ENCODE measurements around the gene WFDC1.

WFDC1 gene

DNA sequence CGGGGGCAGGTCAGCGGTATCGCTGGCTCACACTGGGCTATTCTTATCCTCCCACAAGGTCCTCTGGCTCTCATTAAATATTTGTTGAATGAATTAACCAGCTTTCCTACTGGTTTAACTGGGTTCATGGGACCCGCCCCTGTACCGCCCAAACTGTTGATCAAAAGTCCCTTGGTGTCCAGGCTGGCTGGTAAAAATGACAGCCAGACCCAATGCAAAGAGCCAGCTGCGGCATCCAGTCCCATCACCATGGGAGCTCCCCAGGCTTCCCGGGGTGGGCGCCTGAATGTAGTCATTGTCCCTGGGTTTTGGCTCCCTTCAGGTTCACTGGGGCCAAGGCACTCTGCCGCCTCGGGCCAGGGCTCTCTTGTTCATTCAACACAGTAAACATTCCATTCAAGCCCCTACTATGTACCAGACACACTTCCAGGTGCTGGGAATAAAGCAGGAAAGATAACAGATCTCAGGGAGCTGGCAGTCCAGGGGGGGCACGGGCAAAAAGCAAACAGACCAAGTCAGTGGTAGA is 62.0 kb downstream of the WFDC1 start:
- peaks cover 2% of the 10 kb centered on the region for H3K27me3 Mint-ChIP-seq
- H3K4me1 Mint-ChIP-seq = peaks cover 41% of the 10 kb centered on the region
- no peak overlapping the region for H3K27ac Mint-ChIP-seq
- no peak overlapping the region for H3K4me3 Mint-ChIP-seq
- H3K36me3 Mint-ChIP-seq (ENCODE audit: low read depth) = no peaks in the 10 kb centered on the region
- no peak for DNase-seq
- ATAC-seq = no peak
- H3K9me3 Mint-ChIP-seq = no peaks in the 10 kb centered on the region

DNA sequence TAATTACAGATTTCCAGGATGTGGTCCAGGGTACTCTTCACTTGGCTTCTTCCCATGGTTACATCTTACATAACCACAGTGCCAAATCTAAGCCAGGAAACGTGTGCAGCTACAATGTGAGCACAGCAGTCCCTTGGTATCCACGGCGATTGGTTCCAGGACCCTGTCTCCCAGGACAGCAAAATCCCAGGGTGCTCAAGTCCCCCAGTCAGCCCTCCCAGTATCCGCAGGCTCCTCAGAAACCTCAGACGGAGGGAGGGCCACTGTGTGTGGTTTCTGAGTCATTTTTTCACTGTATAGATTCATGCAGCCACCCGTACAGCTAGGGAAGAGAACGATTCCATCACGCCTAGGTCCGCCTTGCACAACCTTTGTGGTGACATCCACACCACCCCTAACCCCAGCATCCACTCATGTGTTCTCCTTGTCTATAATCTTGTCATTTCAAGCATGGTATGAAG is 62.5 kb downstream of the WFDC1 start:
- DNase-seq = peak; percentile 26
- peaks cover 2% of the 10 kb centered on the region for H3K27me3 Mint-ChIP-seq
- H3K4me3 Mint-ChIP-seq = no peak overlapping the region

DNA sequence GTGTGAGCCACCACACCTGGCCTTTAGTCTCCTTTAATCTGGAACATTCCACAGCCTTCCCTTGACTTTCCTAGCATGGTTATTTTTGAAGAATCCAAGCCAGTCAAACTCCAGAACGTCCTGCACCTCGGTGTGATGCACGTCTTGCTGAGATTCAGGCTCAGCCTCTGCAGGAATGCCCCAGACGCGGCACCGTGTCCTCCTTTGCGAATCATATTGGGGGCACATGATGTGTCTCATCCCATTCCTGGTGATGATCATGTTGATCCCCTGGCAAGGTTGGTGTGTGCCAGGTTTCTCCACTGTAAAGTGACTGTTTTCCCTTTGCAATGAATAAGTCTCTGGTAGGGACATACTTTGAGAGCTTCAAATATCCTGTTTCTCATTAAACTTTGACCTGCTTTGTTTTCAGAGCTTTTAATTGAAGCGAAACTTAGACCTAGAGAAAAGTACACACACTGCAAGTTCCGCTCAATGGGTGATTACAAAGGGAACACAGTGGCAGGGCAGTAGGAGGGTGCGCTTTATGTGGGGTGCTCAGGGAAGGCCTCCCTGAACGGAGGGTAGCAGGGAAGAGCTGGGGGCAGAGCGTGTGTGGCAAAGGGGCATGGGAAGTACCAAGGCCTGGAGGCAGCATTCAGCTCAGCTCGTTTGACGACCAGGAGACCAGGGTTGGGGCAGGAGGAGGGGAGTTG is 64.1 kb downstream of the WFDC1 start:
- no peak overlapping the region for H3K27ac Mint-ChIP-seq
- H3K4me3 Mint-ChIP-seq = no peak overlapping the region
- no peaks in the 10 kb centered on the region for H3K36me3 Mint-ChIP-seq (ENCODE audit: low read depth)
- DNase-seq (no peak), ATAC-seq (no peak)
- no peaks in the 10 kb centered on the region for H3K9me3 Mint-ChIP-seq
- H3K4me1 Mint-ChIP-seq = peaks cover 42% of the 10 kb centered on the region
- H3K27me3 Mint-ChIP-seq = no peaks in the 10 kb centered on the region

More for the DNA sequence above, 62.5 kb downstream of the WFDC1 start:
- no peaks in the 10 kb centered on the region for H3K36me3 Mint-ChIP-seq (ENCODE audit: low read depth)
- peaks cover 42% of the 10 kb centered on the region for H3K4me1 Mint-ChIP-seq
- peak; percentile 79 for ATAC-seq
- H3K9me3 Mint-ChIP-seq = no peaks in the 10 kb centered on the region
- peak overlapping the region; percentile 24 for H3K27ac Mint-ChIP-seq

DNA sequence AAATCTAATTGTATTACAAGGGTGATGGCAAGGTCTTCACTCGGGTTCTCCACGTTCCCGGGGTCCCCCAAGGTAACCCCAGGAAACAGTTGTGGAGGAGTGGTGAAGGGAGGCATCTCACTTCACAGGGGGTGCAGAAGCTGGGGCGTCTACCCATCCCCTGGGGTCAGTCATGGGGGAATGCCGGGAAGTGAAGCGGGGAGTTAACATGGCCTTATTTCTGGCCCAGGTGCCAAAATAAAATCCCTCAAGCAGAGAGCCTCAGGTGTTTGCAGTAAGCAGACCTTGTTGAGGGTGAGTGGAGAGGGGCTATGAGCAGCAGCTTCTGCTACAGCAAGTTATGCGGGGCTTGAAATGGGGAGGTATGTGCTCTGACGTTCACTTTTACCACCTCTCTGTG is 64.6 kb downstream of the WFDC1 start:
- Mint-ChIP-seq H3K9me3 (no peaks in the 10 kb centered on the region), H3K27me3 (peaks cover 2% of the 10 kb centered on the region), H3K4me1 (peaks cover 42% of the 10 kb centered on the region), H3K27ac (no peak overlapping the region), H3K4me3 (no peak overlapping the region), H3K36me3 (ENCODE audit: low read depth) (no peaks in the 10 kb centered on the region)
- ATAC-seq (no peak), DNase-seq (no peak)

DNA sequence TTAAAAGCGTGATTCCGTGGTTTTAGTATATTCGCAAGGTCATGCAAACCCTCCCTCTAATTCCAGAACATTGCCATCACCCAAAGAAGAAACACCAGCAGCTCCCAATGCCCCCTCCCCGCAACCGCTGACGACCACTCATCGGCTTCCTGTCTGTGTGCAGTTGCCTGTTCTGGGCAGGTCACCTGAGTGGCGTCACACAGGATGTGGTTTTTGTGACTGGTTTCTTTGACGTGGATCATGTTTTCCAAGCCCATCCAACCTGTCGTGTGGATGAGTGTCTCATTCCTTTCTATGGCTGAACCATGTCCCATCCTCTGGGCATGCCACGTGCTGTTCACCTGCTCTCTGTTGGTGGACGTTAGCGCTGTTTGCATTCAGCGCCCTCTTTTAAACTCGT is 65.5 kb downstream of the WFDC1 start:
- no peaks in the 10 kb centered on the region for H3K9me3 Mint-ChIP-seq
- peaks cover 42% of the 10 kb centered on the region for H3K4me1 Mint-ChIP-seq
- ATAC-seq = peak; percentile 78
- DNase-seq = peak; percentile 68
- peaks cover 6% of the 10 kb centered on the region for H3K27me3 Mint-ChIP-seq
- H3K36me3 Mint-ChIP-seq (ENCODE audit: low read depth) = no peaks in the 10 kb centered on the region
- peak overlapping the region; percentile 81 for H3K27ac Mint-ChIP-seq
- peak overlapping the region; percentile 35 for H3K4me3 Mint-ChIP-seq

DNA sequence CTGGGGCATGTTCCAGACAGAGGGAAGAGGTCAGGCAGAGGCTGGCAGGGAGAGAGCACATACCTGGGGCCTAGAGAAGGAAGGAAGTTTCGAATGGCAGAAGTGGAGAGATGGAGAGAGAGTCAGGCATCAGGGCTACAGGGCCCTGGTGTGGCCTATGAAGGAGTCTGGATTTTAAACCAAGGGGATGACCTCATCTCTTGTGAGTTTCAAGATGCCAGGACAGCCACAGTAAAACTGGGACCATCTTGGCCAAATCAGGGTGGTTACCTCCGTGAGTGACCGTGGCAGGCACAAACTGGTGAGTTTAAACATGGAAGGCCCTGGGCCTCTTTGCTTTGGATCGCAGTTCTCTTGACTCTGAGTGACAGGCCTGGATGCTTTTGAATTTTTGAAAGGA is 66.1 kb downstream of the WFDC1 start:
- Mint-ChIP-seq H3K27ac (peak overlapping the region; percentile 81), H3K36me3 (ENCODE audit: low read depth) (no peaks in the 10 kb centered on the region), H3K27me3 (peaks cover 6% of the 10 kb centered on the region), H3K9me3 (no peaks in the 10 kb centered on the region), H3K4me1 (peaks cover 42% of the 10 kb centered on the region), H3K4me3 (peak overlapping the region; percentile 14)
- no peak for ATAC-seq
- no peak for DNase-seq

DNA sequence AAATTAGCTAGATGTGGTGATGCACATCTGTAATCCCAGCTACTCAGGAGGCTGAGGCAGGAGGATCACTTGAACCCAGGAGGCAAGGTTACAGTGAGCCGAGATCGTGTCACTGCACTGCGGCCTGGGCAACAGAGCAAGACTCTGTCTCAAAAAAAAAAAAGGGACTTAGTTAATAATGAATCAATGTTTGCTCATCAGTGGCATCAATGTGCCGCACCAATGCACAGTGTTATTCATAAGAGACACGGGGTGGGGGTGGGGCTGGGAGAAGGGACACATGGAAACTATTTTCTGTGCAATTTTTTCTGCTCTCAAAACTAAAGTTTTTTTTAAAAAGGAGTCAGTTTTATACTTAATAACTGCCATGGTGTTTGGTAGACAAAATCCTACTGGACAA is 66.9 kb downstream of the WFDC1 start:
- peaks cover 10% of the 10 kb centered on the region for H3K27me3 Mint-ChIP-seq
- no peak overlapping the region for H3K4me3 Mint-ChIP-seq
- DNase-seq (no peak), ATAC-seq (no peak)
- no peak overlapping the region for H3K27ac Mint-ChIP-seq
- no peaks in the 10 kb centered on the region for H3K9me3 Mint-ChIP-seq
- H3K36me3 Mint-ChIP-seq (ENCODE audit: low read depth) = no peaks in the 10 kb centered on the region
- H3K4me1 Mint-ChIP-seq = peaks cover 42% of the 10 kb centered on the region

DNA sequence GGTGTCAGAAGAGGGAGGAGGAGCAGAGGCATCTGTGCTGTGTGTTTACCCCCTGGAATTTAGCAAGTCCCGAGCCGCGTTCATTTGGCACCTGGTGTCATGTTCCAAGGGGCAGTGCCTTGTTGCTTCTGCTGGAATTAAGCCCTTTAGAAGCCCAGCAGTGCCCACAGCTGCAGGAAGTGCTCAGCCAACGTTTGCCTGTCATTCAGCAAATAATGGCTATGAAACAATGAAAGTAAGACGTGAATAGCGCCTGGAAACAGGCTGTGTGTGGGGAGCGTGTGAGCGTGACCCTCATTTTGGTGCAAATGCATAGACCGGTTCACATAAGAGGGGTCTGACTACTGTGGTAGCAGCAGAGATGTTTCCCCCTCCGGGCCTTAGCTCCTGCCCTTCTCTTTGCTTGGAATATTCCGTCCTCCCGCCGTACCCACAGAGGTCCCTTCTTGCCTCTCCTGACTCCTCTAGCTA is 67.8 kb downstream of the WFDC1 start:
- Mint-ChIP-seq H3K27me3 (peaks cover 20% of the 10 kb centered on the region), H3K36me3 (ENCODE audit: low read depth) (no peaks in the 10 kb centered on the region), H3K9me3 (no peaks in the 10 kb centered on the region), H3K27ac (peak overlapping the region; percentile 12), H3K4me3 (no peak overlapping the region), H3K4me1 (peaks cover 34% of the 10 kb centered on the region)
- ATAC-seq = no peak
- DNase-seq = no peak

DNA sequence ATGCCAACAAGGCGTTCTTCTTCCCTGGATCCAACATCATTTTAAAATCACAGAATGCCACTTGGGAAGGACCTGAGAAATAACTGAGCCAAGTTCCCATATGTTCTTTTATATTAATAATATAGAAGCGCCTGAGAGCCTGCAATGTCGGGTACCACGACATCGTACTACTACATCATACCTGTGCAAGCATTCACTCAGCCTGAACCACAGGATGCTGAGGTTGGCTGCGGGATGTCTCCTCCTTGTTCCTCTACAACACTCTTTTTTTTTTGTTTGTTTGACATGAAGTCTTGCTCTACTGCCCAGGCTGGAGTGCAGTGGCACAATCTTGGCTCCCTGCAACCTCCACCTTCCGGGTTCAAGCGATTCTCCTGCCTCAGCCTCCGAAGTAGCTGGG is 71.5 kb downstream of the WFDC1 start:
- no peak overlapping the region for H3K27ac Mint-ChIP-seq
- H3K9me3 Mint-ChIP-seq = no peaks in the 10 kb centered on the region
- peaks cover 10% of the 10 kb centered on the region for H3K4me1 Mint-ChIP-seq
- H3K27me3 Mint-ChIP-seq = peaks cover 51% of the 10 kb centered on the region
- no peak overlapping the region for H3K4me3 Mint-ChIP-seq
- no peak for ATAC-seq
- no peaks in the 10 kb centered on the region for H3K36me3 Mint-ChIP-seq (ENCODE audit: low read depth)
- no peak for DNase-seq

DNA sequence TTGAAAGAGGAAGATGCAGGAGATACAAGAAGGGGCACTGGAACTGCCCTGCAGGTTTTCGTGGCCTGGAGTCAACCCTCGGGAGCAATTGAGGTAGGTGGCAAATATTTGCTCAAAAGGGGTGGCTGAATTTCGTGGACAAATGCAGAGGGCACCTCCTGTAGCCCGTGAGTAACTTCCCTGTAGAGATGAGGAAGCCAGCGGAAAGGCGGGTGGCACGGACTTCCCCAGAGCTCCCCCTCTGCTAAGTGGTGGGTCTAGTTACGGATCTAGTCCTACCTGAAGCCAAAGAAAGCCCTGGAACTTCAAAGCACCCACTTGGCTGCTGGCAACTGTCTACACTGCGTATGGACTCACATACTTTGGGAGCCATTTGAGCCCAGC is 72.6 kb downstream of the WFDC1 start:
- Mint-ChIP-seq H3K4me3 (no peak overlapping the region), H3K27me3 (peaks cover 58% of the 10 kb centered on the region), H3K36me3 (ENCODE audit: low read depth) (no peaks in the 10 kb centered on the region), H3K9me3 (no peaks in the 10 kb centered on the region), H3K27ac (no peak overlapping the region), H3K4me1 (peaks cover 6% of the 10 kb centered on the region)
- DNase-seq = no peak
- no peak for ATAC-seq

DNA sequence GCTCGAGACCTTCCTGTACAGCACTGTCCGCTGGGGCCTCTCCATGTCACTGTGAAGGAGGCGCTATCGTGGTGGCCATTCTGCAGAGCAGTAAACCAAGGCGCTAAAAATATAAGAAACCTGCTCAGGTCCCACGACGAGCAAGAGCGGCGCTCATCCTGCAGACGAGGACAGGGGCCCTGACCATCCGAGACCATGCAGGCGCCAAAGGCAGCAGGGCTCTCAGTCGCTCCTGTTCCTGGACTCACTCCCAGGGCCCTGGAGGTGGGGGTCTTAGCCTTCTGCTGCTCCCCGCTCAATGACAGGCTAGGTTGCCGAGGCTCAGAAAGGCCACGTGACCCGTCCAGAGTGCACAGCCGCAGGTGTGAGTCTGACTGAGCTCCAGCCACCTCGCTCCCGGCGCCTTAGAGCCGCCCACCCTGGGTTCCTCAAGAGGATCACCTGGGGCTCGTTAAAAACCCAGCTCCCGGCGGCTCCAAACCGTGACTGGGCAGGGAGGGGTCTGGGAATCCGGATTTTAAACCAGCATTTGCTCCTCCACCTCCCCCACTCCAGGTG is 73.2 kb downstream of the WFDC1 start:
- Mint-ChIP-seq H3K27me3 (peaks cover 58% of the 10 kb centered on the region), H3K4me1 (peaks cover 6% of the 10 kb centered on the region), H3K9me3 (no peaks in the 10 kb centered on the region), H3K36me3 (ENCODE audit: low read depth) (no peaks in the 10 kb centered on the region), H3K4me3 (no peak overlapping the region), H3K27ac (no peak overlapping the region)
- no peak for DNase-seq
- no peak for ATAC-seq

DNA sequence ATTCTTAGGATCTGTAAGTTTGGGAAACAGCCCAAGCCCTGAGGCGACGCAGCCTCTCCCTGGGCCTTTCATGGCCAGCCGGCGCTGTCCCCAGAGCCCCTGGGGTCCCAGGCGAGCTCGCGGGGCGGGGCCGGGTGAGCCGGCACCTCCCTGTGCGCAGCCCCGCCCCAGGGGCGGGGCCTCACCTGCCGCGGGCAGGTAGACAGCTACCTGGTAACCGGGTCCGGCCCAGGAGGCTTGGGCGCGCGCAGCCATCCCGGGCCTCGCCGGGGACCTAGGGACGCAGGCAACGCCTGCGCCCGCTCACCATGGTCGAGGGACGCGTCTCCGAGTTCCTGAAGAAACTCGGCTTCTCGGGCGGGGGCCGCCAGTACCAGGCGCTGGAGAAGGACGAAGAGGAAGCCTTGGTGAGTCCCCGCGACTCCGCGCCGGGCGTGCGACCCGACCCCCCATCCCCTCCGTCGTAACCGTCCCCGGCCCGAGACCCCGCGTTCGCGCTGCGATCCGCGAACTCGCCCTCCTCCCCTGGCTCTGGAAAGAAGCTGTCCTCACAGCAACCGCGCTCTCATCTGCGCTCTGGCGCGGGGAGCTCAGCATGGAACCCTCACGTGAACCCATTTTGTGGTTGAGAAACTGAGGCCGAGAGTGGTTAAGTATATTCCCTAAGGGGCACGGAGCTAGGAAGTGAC is 73.8 kb downstream of the WFDC1 start, which contains the start of gene ATP2C2:
Gene ATP2C2, plus strand, starts transcription at position 231 of the 689 bp plus-strand sequence. Its CDS starts 78 bp downstream, at position 309.
- H3K4me3 Mint-ChIP-seq = no peak within 1 kb of the TSS
- ATAC-seq = no peak
- peaks cover 60% of the 10 kb centered on the region for H3K27me3 Mint-ChIP-seq
- no peak within 1 kb of the TSS for H3K27ac Mint-ChIP-seq
- peaks cover 6% of the 10 kb centered on the region for H3K4me1 Mint-ChIP-seq
- DNase-seq = no peak
- H3K36me3 Mint-ChIP-seq (ENCODE audit: low read depth) = no peaks in the 10 kb centered on the region
- H3K9me3 Mint-ChIP-seq = no peaks in the 10 kb centered on the region

DNA sequence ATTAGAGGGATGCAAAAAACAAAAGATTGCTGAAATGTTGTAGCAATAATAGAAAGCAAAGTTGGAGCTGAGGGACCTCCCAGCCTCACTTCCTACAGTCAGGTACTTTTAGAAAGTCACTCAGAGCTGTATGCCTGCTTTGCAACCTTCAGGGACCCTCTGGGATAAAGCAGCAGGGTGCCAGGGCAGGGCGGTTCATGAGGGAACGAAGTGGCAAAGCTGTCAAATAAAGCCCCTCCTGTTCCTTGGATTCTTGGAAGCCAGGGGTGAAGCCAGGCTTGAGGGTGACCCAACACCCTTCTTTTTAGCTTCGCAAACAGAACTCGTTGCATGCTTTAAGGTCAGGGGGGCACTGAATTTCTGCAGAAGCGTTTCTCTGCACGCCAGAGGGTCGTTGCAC is 74.4 kb downstream of the WFDC1 start:
- H3K4me1 Mint-ChIP-seq = peaks cover 12% of the 10 kb centered on the region
- no peaks in the 10 kb centered on the region for H3K9me3 Mint-ChIP-seq
- no peak overlapping the region for H3K4me3 Mint-ChIP-seq
- H3K27ac Mint-ChIP-seq = no peak overlapping the region
- DNase-seq (no peak), ATAC-seq (no peak)
- no peaks in the 10 kb centered on the region for H3K36me3 Mint-ChIP-seq (ENCODE audit: low read depth)
- H3K27me3 Mint-ChIP-seq = peaks cover 64% of the 10 kb centered on the region

DNA sequence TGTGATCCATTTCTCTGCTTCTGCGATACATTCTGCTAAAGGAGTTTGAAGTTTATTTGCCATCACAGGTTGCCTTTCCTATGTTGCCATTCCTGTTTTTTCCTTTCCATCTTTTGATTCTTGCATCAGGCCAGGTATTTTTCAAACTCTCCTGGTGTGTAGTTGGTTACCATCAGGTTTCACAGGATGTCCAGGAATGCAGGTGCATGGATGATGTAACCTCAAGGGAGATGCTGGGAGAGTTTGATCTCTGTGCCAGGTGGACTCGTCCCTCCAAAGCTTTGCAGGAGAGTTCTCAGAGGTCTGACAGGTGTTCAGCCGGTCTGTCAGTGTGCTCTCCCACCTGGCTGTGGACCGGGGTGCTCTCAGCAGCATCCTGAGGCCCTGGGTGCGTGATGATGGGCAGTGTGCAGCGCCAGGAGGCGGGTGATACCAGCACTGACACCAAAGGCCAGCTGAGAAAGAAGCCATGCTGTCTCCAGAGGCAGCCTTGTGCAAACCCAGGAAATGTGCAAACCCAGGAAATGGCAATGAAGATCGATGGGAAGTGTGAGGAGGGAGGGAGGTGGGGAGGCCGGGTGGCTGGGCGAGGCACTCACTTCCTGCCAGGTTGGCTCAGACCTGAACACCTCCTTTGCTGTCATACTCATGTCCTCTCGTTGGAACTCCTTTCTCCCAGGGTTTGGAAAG is 75.4 kb downstream of the WFDC1 start:
- no peak for DNase-seq
- ATAC-seq = no peak
- H3K4me3 Mint-ChIP-seq = no peak overlapping the region
- no peaks in the 10 kb centered on the region for H3K9me3 Mint-ChIP-seq
- H3K36me3 Mint-ChIP-seq (ENCODE audit: low read depth) = no peaks in the 10 kb centered on the region
- no peak overlapping the region for H3K27ac Mint-ChIP-seq
- peaks cover 60% of the 10 kb centered on the region for H3K27me3 Mint-ChIP-seq
- H3K4me1 Mint-ChIP-seq = peaks cover 14% of the 10 kb centered on the region

Measured in activated naive CD8-positive, alpha-beta T cell treated with anti-CD3 and anti-CD28 coated beads, Interleukin-2, amount 50 U/mL, for 24 hours (primary cell).